C4-2B (cell line): ENCODE measurements around the gene CD99L2.

Experiments
- H3K27ac ChIP-seq: fragments of 450-650 bp; 2 replicates; pipeline ENCODE4 v1.5.1; 2017
- ZFX ChIP-seq: fragments of 450-650 bp; IDR thresholded peaks from 2 replicates; pipeline ENCODE4 v1.6.1; 2017
- TF ChIP-seq, protein P1 (sequence below): fragments of 450-650 bp; conservative IDR thresholded peaks from 2 replicates; pipeline ENCODE4 v1.5.1; 2017; ENCODE audit warnings: mild to moderate bottlenecking

CD99L2 gene

DNA sequence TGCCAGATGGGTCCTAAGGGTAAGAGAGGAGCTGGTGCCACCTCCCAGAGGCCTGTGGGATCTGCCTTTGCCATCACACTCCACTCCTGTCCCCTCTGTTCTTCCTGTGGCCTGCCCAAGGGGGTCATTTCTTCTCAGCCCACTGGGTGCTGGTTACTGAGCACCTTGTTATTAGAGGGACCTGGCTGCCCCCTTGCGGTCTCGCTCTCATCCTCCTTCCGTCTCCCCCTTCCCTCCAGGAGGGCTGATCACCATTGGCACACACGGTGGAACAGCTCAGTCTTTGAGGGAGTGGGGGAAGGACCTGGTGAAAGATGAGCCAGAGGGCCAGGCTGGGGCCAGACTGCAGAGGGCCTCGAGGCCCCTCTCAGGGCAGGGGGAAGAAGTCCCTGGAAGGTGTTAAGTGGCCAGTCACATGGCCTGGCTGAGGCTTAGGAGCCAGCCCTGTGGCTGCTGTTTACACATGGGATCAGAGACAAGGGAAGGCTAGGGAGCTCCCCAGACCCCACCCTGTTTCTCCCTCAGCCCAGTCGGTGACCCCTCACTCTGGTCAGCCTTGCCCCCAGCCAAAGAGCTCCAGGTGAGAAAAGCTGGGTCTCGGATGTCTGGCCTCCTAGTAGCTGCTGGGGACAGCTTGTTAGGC, 137.2 kb downstream of the CD99L2 start:
- no peak for TF ChIP-seq ZFX
- TF ChIP-seq, protein P1, sequence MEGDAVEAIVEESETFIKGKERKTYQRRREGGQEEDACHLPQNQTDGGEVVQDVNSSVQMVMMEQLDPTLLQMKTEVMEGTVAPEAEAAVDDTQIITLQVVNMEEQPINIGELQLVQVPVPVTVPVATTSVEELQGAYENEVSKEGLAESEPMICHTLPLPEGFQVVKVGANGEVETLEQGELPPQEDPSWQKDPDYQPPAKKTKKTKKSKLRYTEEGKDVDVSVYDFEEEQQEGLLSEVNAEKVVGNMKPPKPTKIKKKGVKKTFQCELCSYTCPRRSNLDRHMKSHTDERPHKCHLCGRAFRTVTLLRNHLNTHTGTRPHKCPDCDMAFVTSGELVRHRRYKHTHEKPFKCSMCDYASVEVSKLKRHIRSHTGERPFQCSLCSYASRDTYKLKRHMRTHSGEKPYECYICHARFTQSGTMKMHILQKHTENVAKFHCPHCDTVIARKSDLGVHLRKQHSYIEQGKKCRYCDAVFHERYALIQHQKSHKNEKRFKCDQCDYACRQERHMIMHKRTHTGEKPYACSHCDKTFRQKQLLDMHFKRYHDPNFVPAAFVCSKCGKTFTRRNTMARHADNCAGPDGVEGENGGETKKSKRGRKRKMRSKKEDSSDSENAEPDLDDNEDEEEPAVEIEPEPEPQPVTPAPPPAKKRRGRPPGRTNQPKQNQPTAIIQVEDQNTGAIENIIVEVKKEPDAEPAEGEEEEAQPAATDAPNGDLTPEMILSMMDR, result no peak
- H3K27ac ChIP-seq, result no peak overlapping the region

- H3K27ac ChIP-seq, result no peak overlapping the region
- TF ChIP-seq, protein P1, result no peak
- TF ChIP-seq ZFX, result no peak
Observed at GRCh38 chrX:150759568-150760416, 138.7 kb downstream of the CD99L2 start.

DNA sequence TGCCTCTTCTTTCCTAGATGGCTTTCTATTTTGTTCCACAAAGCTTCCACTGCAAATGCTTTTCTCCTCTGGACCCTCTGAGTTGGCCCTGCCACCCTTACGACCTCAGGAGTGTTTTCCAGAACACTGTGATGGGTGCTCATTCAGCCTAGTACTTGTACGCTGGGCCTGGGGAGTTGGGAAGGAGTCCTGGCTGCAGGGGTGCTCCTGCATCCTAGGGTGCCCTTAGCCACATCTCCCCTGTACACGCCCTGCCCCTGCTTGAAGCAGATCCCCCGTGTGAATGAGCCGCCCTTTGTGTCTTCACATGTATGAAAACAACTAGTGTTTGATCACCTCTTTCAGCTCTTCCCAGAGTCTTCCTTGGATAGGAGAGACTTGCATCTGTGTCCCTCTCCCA, 141.1 kb downstream of the CD99L2 start:
- no peak overlapping the region for H3K27ac ChIP-seq
- no peak for TF ChIP-seq ZFX
- TF ChIP-seq, protein P1, result no peak

DNA sequence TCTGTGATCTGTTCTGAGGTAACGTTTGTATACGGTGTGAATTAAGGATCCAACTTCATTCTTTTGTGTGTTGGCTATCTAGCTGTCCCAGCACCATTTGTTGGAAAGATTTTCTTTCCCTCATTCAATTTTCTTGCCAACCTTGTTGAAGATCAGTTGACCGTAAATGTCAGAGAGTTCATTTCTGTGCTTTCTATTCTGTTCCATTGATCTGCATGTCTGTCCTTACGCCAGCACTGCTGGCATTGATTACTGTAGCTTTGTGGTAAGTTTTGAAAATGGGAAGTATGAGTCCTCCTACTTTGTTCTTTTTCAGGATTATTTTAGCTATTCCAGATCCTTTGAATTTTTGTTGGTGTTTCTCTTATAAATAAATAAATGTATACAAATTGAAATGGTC, 144.5 kb downstream of the CD99L2 start:
- no peak for TF ChIP-seq ZFX
- TF ChIP-seq, protein P1, result no peak
- no peak overlapping the region for H3K27ac ChIP-seq

GRCh38 chrX:150753357-150753756, 145.1 kb downstream of the CD99L2 start:
- TF ChIP-seq ZFX, result no peak
- TF ChIP-seq, protein P1, result no peak
- H3K27ac ChIP-seq, result no peak overlapping the region

- no peak overlapping the region for H3K27ac ChIP-seq
- no peak for TF ChIP-seq ZFX
- TF ChIP-seq, protein P1, result no peak
Observed at GRCh38 chrX:150752124-150752523, 146.3 kb downstream of the CD99L2 start.

DNA sequence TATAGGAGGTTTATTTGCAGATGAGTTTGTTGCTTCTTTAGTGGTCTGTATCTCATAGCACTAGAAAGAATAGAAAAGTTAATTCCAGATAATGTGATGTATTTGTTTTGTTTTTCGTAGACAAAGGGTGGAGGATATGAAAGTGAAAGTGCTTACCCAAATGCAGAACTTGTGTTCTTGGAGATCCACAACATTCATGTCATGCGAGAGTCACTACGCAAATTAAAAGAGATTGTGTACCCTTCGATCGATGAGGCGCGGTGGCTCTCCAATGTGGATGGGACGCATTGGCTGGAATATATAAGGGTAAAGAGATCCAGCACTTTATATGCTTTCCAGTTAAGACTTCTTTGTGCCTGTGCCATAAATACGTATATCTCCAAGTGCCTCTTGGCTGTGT, 162.0 kb downstream of the CD99L2 start:
- no peak for TF ChIP-seq ZFX
- TF ChIP-seq, protein P1, result no peak
- no peak overlapping the region for H3K27ac ChIP-seq
